ENCODE results near the gene CIBAR2. TPM values are rescaled to one million over a fixed set of nuclear protein-coding genes. Genes with fewer than 3 reads are reported as not detected.

The CIBAR2 gene
- total RNA-seq, 1 experiment from 2014 or later = not detected

Other genes with a start within 250 kb of the CIBAR2 start
- 45.1 and 49.1 TPM in 2 replicates for gene ZDHHC7, start 100.9 kb downstream of the CIBAR2 start, total RNA-seq (2014; rRNA removed; shearing (Covaris generic))
- gene KIAA0513, start 84.7 kb downstream of the CIBAR2 start, total RNA-seq (2014; rRNA removed; shearing (Covaris generic)) = 2.4 and 2.9 TPM in 2 replicates